ENCODE results near the gene MSMB. TPM values are rescaled to one million over a fixed set of nuclear protein-coding genes. Genes with fewer than 3 reads are reported as not detected.

The MSMB gene
- total and polyA plus RNA-seq, 2 of the 8 experiments (the other 6 are each of a cell fraction or from before 2014, with no cell fraction given) = not detected

DNA sequence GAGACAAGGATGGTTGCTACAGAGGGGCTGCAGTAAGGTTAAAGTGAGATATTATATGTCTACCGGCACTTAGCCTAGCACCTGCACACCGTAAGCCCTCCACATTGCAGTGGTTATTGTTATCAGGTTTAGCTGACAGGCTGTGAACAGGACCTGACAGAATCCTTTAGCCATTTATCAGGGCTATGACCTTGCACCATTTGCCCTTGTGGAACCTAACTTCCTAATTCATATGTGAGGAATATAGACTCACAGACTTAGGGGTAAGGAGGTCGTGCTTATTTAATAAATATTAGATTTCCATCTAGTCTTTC is 25.8 kb downstream of the MSMB start:
- no peak overlapping the region for H3K56ac ChIP-seq (replicated peaks; ENCODE audit: insufficient read length, low read depth, low read length)
- no peak overlapping the region for H4K91ac ChIP-seq (replicated peaks; ENCODE audit: insufficient read length, low read length)
- no peaks in the 10 kb centered on the region for H3K9me3 ChIP-seq (ENCODE audit: insufficient read depth in 2 of 2, low read depth in 1 of 2, low read length in 1 of 2)
- no peak overlapping the region for H2BK20ac ChIP-seq (ENCODE audit: low read length)
- no peak overlapping the region for H2BK15ac ChIP-seq (ENCODE audit: low read length)
- H4K20me1 ChIP-seq (replicated peaks in 1 of 2; ENCODE audit: control insufficient read depth in 1 of 2, insufficient read depth in 2 of 2, low read length in 2 of 2) = peaks cover 10 to 12% of the 10 kb centered on the region in 2 experiments
- no peak for FAIRE-seq
- no peak overlapping the region for H3K4me2 ChIP-seq (ENCODE audit: insufficient read depth in 1 of 2, low read depth in 2 of 2, low read length in 2 of 2)
- H4K8ac ChIP-seq (ENCODE audit: extremely low read depth, insufficient read depth, low read length) = no peak overlapping the region
- H2AK5ac ChIP-seq (ENCODE audit: low read depth, low read length) = no peak overlapping the region
- 84% methylated on average over 3 of the region's 3 CpGs; no CpG with 5 or more reads in 1 of the 2 experiments for WGBS, 2 experiments (ENCODE audit: extremely low coverage in 1 of 2, insufficient coverage in 1 of 2, insufficient read length in 1 of 2, insufficient replicate concordance in 2 of 2, low coverage in 1 of 2, low lambda C conversion rate in 2 of 2, missing lambda C conversion rate in 1 of 2)
- no peak overlapping the region for H3K9ac ChIP-seq (replicated peaks in 1 of 4; ENCODE audit: extremely low read depth in 1 of 4, low read depth in 3 of 4, low read length in 3 of 4)
- no peak overlapping the region for H3K14ac ChIP-seq (ENCODE audit: insufficient read length)
- H2BK5ac ChIP-seq (ENCODE audit: low read depth, low read length) = no peak overlapping the region
- H3K18ac ChIP-seq (ENCODE audit: extremely low read depth, low read length) = no peak overlapping the region; the same call in 1 of the 2 replicates
- TF ChIP-seq SP4 (IDR thresholded peaks at IDR 0.05; ENCODE audit: low read length) (no peak), BACH1 (IDR thresholded peaks at IDR 0.05; ENCODE audit: low read length) (no peak), SAP30 (IDR thresholded peaks at IDR 0.05; ENCODE audit: insufficient read depth, insufficient replicate concordance, low read length) (no peak), HDAC2 (IDR thresholded peaks at IDR 0.05; ENCODE audit: borderline replicate concordance in 1 of 2, low read depth in 2 of 2, low read length in 2 of 2) (no peak), SP1 (IDR thresholded peaks at IDR 0.05; ENCODE audit: low read depth, low read length) (no peak), POLR2A (IDR thresholded peaks at IDR 0.05; ENCODE audit: control extremely low read depth in 1 of 2, low read depth in 2 of 2, low read length in 2 of 2) (no peak), GTF2F1 (IDR thresholded peaks at IDR 0.05; ENCODE audit: borderline replicate concordance, low read depth, low read length) (no peak), RBBP5 (IDR thresholded peaks at IDR 0.05; ENCODE audit: borderline replicate concordance, low read depth, low read length) (no peak), BCL11A (IDR thresholded peaks at IDR 0.05; ENCODE audit: low read depth in 2 of 2, low read length in 2 of 2) (no peak), TBP (IDR thresholded peaks at IDR 0.05; ENCODE audit: low read depth, low read length) (no peak), KDM4A (IDR thresholded peaks at IDR 0.05; ENCODE audit: low read depth, low read length, severe bottlenecking) (no peak), RNF2 (IDR thresholded peaks at IDR 0.05; ENCODE audit: borderline replicate concordance, low read depth, low read length, missing control alignments, poor library complexity, severe bottlenecking) (no peak)
- H2BK120ac ChIP-seq (replicated peaks; ENCODE audit: low read depth, low read length) = no peak overlapping the region
- H2BK12ac ChIP-seq (ENCODE audit: low read depth, low read length) = no peak overlapping the region
- H3K79me2 ChIP-seq (ENCODE audit: control insufficient read depth in 1 of 2, insufficient read depth in 2 of 2, low read length in 2 of 2) = peaks cover 3 to 73% of the 10 kb centered on the region in 2 experiments; a peak in 3 of 4 replicates
- ChIA-PET CTCF (ENCODE audit: partially characterized antibody) (interaction anchor here (2.2 kb wide), 1 partner anchor 208 kb away, joined by 7 read pairs; no protein-coding TSS in a partner anchor), POLR2A (ENCODE audit: partially characterized antibody) (interaction anchor here (2.9 kb wide), 1 partner anchor 15 kb away, joined by 10 read pairs; no protein-coding TSS in a partner anchor)
- H3K23me2 ChIP-seq (ENCODE audit: low read depth, low read length) = no peaks in the 10 kb centered on the region; the same call in 1 of the 2 replicates
- H3K4ac ChIP-seq (replicated peaks; ENCODE audit: insufficient read length, low read depth, low read length) = no peak overlapping the region
- no peaks in the 10 kb centered on the region for H3K27me3 ChIP-seq (replicated peaks in 1 of 4; ENCODE audit: control insufficient read depth in 3 of 4, extremely low read depth in 1 of 4, insufficient read depth in 3 of 4, low read length in 3 of 4)
- H3K36me3 ChIP-seq (ENCODE audit: control insufficient read depth in 2 of 4, insufficient read depth in 4 of 4, low read length in 3 of 4) = peaks cover 0 to 5% (median under 1%) of the 10 kb centered on the region in 4 experiments; a peak in 3 of 8 replicates
- no peak overlapping the region for H3K27ac ChIP-seq (ENCODE audit: low read depth, low read length)
- H3K4me1 ChIP-seq (replicated peaks in 1 of 4; ENCODE audit: control insufficient read depth in 3 of 4, insufficient read depth in 4 of 4, low read length in 3 of 4) = peaks cover 0 to 7% (median 3%) of the 10 kb centered on the region in 4 experiments; a peak in 3 of 7 replicates
- DNase-seq (ENCODE audit: low read depth in 1 of 2, low spot score in 2 of 2) = no peak
- no peak overlapping the region for H4K5ac ChIP-seq (ENCODE audit: insufficient read length, low read depth, low read length)
- H3K23ac ChIP-seq (ENCODE audit: insufficient read length) = no peak overlapping the region
- no peak overlapping the region for H2AFZ ChIP-seq (ENCODE audit: low read length)
- H3K79me1 ChIP-seq (ENCODE audit: low read depth, low read length) = peaks cover 2% of the 10 kb centered on the region; the same call in 1 of the 2 replicates
- H3K4me3 ChIP-seq (ENCODE audit: extremely low read depth in 1 of 4, insufficient read depth in 2 of 4, low read depth in 3 of 4, low read length in 4 of 4) = no peak overlapping the region

Measured in H1 (cell line).